Measurements from ENCODE around the gene C14orf132.
"Not testable (repeated sequence)": the region's sequence is repeated elsewhere in the genome, so short reads cannot be mapped to it uniquely, and the experiment has no call there.

The C14orf132 gene

GRCh38 chr14:96038920-96039632, at the start of gene C14orf132:
Gene C14orf132, plus strand, starts transcription at chr14:96039362. Its CDS starts 139 bp downstream, at chr14:96039501.
- peak; percentile 42 for DNase-seq

GRCh38 chr14:95993768-95994592, 45.2 kb upstream of the C14orf132 start:
- peak; percentile 24 for DNase-seq

GRCh38 chr14:95994593-95994928, 44.6 kb upstream of the C14orf132 start:
- no peak for DNase-seq

GRCh38 chr14:95998656-95999055, 40.5 kb upstream of the C14orf132 start:
- no peak for DNase-seq

GRCh38 chr14:96001866-96002497, 37.2 kb upstream of the C14orf132 start:
- no peak for DNase-seq

GRCh38 chr14:96002498-96002884, 36.7 kb upstream of the C14orf132 start:
- DNase-seq, result no peak

- no peak for DNase-seq
These were observed 28.0 kb upstream of the C14orf132 start for GRCh38 chr14:96011131-96011530.

- DNase-seq, result no peak
These were observed 27.6 kb upstream of the C14orf132 start for GRCh38 chr14:96011607-96012006.

GRCh38 chr14:96012757-96013156, 26.4 kb upstream of the C14orf132 start:
- not testable (repeated sequence) for DNase-seq

- no peak for DNase-seq
These were observed 25.0 kb upstream of the C14orf132 start for GRCh38 chr14:96014176-96014575.

- DNase-seq, result no peak
These were observed 22.5 kb upstream of the C14orf132 start for GRCh38 chr14:96016501-96017160.

GRCh38 chr14:96017882-96018281, 21.3 kb upstream of the C14orf132 start:
- no peak for DNase-seq

- DNase-seq, result no peak
These were observed 11.5 kb upstream of the C14orf132 start for GRCh38 chr14:96027431-96028355.

- DNase-seq, result no peak
These were observed 10.0 kb upstream of the C14orf132 start for GRCh38 chr14:96029089-96029645.

GRCh38 chr14:96030108-96030760, 8.9 kb upstream of the C14orf132 start:
- DNase-seq, result no peak

GRCh38 chr14:96031691-96032090, 7.5 kb upstream of the C14orf132 start:
- DNase-seq, result no peak

- no peak for DNase-seq
These were observed 3.7 kb upstream of the C14orf132 start for GRCh38 chr14:96035456-96035855.

- DNase-seq, result no peak
These were observed 1.1 kb upstream of the C14orf132 start for GRCh38 chr14:96037891-96038557.

- no peak for DNase-seq
These were observed 623 bp upstream of the C14orf132 start for GRCh38 chr14:96038558-96038919.

- DNase-seq, result no peak
These were observed 610 bp downstream of the C14orf132 start for GRCh38 chr14:96039633-96040311.

Data from CD4-positive, alpha-beta T cell treated with Interleukin-12 subunit alpha and Interleukin-12 subunit beta, for 1 hour (primary cell).